Adipose tissue (tissue), 3 donors: ENCODE measurements around the gene C17orf50. TPM values are rescaled to one million over a fixed set of nuclear protein-coding genes. Genes with fewer than 3 reads are reported as not detected.
"Not testable (repeated sequence)": the region's sequence is repeated elsewhere in the genome, so short reads cannot be mapped to it uniquely, and the experiment has no call there.

Experiments
- H3K27ac ChIP-seq: one replicate; pipeline ENCODE4 v1.5.1; 2013; ENCODE audit warnings: low read depth, low read length
- WGBS, 3 donors: extraction: QIAGEN DNeasy Blood & Tissue Kit; methylation state at CpG; one replicate each; pipeline ENCODE4 v1.1.7; 2013; 5-methylcytosine and 5-hydroxymethylcytosine counted together
- polyA plus RNA-seq, 3 donors: library from polyadenylated mRNA; stranded (reverse); fragments of 200-250 nt; gene quantifications; one replicate each; pipeline ENCODE4 v1.2.3, GENCODE V29; 2013
- donor health status: healthy with polysubstance abuse.
- donor health status: Bipolar disorder and iron deficiency.
- donor health status: healthy.

C17orf50 gene
- polyA plus RNA-seq, 3 donors: 0.09 TPM; not detected in 2

DNA sequence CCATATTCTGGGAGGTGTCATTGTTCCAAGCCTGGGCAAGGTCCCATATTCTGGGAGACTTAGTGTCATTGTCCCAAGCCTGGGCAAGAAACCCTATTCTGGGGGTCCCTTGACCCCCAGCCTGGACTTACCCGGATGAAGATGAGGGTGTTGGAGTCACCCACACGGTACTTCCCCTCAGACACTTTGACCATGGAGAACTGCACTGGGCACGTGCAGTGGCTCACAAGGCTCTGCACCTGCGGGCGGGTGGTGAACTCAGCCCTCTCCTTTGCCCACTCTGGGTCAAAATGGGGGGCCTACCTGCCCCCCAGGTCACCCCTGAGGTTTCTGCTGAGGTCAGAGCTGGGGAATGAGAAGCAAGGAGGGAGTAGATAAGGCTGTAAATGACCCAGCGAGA lies 11.7 kb upstream of the C17orf50 start:
- no peak overlapping the region for H3K27ac ChIP-seq
- 72 to 82% (median 75%) methylated on average over 6 of the region's 6 CpGs for WGBS, 3 donors

DNA sequence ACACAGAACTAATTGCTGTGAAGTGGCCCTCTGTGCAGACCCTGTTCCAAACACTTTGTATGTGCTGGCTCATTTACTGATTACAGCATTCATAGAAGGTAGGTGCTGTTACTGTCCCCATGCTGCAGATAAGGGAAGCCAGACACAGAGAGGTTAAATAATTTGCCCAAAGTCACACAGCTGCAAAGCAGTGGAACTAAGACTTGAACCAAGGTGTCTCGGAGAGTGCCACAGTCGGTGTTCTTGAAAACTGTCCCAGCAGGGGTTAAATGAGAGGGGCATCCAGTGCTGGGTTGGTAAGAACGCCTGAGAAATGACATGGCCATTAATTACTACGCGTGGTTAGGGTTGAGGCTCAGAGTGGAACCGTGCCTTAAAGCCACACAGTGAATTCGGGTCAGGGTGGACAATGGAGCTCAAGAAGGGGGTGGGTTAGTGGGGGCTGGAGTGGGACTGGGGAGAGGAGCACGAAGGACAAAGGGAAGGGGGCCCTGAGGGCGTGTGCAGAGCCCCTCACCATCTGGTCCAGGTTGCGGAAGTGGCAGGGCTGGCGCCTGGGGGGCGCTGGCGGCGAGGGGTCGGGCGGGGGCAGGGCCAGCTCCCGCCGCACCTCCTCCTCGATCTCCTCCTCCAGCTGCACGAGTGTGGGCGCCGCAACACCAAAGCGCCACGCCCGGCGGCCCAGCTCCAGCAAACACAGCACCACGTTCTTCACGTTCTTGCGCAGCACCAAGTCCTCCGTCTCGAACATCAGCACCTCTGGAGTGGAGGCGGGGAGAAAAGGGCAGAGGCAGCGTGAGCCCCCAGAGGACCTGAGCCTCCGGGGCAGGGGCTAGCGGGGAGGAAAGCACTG lies 10.9 kb upstream of the C17orf50 start:
- no peak overlapping the region for H3K27ac ChIP-seq
- 6 to 9% (median 8%) methylated on average over 28 to 35 of the region's 35 CpGs for WGBS, 3 donors

DNA sequence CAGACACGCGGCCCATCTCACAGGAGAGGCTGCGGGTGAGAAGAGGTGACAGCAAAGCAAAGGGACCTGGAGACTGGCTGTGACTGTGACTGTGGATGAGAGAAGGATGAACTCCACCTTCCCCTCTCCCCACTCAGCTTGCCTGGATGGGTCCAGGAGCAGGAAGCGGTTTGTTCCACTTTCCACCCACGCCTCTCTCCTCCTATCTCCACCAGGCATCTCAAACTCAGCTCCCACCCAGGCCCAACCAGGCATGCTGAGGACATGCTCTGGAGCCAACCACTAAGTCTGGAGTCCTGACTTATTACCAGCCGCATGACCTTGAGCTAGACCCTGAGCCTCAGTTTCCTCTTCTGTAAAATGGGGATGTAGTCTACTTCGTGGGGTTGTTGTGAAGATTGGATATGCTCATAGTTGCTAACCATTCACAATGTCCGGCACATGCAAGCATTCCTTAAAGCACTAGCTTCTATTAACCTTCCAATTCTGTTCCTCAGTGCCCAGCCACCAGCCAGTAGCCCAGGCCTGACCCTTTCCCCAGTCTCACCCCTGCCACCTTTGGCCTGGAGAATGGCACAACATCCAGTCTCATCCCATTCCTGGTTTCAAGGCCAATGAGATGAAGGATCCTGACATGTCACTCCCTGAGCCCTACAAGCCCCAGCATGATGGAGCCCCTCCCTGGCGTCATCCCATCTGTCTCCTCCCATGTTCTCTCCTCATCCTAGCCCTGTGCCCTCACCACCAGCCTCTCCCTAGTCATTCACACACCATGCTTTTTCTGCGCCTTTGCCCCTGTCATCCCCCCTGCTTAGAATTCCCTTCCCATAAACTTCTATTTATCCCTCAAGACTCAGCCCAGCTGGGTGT lies 9.9 kb upstream of the C17orf50 start:
- WGBS, 3 donors: 80 to 87% (median 81%) methylated on average over 10 of the region's 10 CpGs
- no peak overlapping the region for H3K27ac ChIP-seq

DNA sequence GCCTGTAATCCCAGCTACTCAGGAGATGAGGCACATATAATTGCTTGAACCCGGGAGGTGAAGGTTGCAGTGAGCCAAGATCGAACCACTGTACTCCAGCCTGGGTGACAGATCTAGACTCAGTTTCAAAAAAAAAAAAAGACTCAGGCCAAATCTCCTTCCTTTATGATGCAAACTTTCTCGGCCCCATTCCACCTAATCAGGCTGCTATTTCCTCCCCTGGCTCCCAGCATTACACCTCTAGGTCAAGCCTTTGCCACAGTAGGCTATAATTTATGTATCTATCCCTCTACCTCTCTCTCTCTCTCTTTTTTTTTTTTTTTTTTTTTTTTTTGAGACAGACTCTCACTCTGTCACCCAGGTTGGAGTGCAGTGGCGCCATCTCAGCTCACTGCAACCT lies 9.1 kb upstream of the C17orf50 start:
- 64 to 87% (median 66%) methylated on average over 4 of the region's 4 CpGs for WGBS, 3 donors
- not testable (repeated sequence) for H3K27ac ChIP-seq

DNA sequence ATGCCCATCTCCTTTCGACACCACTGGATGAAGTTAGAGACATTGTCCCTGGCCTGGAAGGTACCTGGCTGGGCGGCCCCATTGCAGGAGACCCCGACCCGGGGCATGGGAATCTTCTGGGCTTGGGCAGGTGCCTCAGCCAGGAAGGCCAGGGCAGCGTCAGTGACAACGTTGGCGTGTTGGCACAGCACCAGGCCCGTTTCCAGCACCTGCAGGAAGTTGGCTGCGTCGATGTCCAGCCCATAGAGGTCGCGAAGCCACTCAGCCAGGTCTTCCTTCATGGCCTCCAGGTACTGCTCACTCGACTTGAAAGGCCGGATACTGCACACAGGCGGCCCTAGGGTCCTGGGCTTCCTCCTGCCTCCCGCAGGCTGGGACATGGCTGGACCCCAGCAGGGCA lies 8.2 kb upstream of the C17orf50 start:
- 35 to 42% (median 40%) methylated on average over 16 of the region's 16 CpGs for WGBS, 3 donors
- H3K27ac ChIP-seq: no peak overlapping the region

DNA sequence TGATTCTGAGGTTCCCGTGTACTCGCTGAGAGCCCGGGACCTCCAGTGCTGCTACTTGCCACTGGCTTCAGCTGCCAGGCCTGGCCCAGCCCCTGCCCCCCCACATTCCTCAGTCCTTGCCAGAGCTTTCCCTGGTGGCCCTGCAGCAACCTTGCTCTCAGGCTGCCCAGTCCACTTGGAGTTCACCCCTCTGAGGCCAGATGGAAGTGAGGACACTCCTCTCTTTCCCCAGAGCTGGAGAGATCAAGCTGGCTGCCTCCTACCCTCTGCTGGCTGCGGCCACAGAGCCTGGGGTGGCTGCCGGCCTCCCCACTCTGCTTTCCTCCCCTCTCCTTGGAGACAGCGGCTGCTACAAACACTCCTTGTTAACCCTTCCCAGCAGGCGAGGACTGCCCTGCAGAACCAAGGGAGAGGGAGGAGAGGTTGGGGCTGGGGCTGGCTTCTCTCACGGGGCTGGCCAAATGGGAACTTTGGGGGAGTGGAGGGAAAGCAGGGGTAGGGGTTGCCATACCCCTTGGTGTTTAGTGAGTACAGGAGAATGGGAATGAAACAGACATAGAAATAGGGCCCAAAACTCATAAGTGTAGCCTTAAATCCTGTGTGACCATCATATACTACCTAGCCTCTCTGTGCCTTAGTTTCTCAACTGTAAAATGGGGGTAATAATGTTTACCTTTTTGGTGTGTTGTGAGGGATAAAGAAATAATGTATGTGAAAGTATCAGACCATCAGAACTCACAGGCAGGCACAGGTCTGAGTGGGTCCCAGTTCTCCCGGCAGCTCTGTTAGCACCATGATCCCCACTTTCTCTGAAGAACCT lies 7.5 kb upstream of the C17orf50 start, which contains the start of gene GAS2L2:
Gene GAS2L2, minus strand, starts transcription at position 295 of the 820 bp plus-strand sequence. CDS start 389 bp downstream, outside the sequence.
- H3K27ac ChIP-seq: no peak within 1 kb of the TSS
- WGBS, 3 donors: 40 to 44% (median 43%) methylated on average over 9 of the region's 9 CpGs

DNA sequence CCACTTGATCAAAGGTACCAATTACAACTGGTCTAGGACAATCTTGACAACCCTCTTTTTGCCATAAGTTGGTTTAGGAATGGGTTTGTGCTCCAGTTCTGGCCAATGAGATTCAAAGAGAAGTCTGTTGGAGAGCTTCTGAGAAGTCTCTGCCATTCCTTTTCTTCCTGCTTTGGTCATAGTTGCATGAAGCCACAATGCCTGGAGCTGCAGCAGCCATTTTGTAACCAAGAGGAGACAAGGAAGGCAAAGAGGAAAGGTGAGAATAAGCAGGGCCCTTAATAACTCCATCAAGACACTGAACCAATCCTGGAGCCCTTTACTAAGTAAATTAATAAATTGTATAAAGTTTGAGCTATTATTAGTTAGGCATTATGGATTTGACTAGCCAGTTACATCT lies 3.4 kb upstream of the C17orf50 start:
- H3K27ac ChIP-seq: no peak overlapping the region

DNA sequence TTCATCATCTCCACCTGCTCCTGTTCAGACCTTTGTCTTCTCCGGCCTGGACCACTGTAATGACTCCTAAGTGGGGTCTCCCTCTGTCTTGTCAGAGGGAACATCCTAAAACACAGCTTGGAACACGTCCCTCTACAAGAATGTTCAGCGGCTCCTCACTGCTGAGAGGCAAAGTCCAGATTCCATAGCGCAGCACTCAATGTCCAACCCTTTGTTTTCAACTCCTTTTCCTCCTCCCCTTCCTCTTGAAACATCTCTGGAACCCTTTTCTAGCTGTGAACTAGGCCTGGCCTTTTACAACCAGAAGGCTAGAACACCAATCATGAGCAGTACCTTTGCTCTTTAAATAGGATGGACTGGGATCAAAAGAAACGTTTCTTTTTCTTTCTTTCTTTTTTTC lies 914 bp downstream of the C17orf50 start:
- WGBS, 3 donors: 80 to 85% (median 84%) methylated on average over 5 of the region's 5 CpGs
- H3K27ac ChIP-seq: no peak overlapping the region

DNA sequence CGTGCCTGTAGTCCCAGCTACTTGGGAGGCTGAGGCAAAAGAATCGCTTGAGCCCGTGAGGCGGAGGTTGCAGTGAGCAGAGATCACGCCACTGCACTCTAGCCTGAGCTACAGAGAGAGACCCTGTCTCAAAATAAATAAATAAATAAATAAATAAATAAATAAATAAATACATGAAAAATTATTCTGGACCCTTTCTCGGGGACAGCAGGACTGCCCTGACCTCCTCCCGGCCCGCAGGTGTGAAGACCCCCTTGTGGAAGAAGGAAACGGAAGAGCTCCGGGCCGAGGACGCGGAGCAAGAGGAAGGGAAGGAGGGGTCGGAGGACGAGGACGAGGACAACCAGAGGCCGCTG lies 3.1 kb downstream of the C17orf50 start:
- H3K27ac ChIP-seq: no peak overlapping the region
- 32 to 37% (median 33%) methylated on average over 15 to 17 of the region's 17 CpGs for WGBS, 3 donors

DNA sequence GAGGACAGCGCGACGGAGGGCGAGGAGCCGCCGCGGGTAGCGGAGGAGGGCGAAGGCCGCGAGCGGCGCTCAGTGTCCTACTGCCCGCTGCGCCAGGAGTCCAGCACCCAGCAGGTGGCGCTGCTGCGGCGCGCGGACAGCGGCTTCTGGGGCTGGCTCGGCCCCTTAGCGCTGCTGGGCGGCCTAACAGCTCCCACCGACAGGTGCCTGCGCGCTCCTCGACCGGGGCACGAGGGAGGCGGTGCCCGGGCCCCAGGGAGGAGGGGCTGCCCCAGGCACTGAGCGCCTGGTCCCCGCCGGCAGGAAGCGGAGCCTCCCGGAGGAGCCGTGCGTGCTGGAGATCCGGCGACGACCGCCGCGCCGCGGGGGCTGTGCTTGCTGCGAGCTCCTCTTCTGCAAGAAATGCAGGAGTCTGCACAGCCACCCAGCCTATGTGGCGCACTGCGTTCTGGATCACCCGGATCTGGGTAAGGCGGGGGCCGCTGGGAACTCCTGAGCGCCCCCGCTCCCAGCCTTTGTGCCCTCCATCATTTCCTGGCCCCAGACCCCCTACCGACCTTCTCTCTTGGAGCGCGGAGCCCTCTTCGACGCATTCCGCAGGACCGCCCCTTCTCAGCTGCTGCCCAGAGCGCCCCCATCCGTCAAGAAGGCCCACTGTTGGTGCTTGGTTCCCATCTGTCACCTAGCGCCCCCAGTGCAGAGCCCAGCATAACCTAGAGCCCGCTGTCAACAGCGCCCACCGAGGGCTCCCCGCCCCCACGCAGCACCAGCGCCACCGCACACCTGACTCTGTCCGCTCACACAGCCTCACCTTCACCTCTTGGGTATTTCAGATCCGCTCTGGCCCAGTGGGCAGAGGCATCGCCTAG lies 3.7 kb downstream of the C17orf50 start:
- 4 to 5% (median 4%) methylated on average over 56 to 75 of the region's 75 CpGs for WGBS, 3 donors
- H3K27ac ChIP-seq: no peak overlapping the region

DNA sequence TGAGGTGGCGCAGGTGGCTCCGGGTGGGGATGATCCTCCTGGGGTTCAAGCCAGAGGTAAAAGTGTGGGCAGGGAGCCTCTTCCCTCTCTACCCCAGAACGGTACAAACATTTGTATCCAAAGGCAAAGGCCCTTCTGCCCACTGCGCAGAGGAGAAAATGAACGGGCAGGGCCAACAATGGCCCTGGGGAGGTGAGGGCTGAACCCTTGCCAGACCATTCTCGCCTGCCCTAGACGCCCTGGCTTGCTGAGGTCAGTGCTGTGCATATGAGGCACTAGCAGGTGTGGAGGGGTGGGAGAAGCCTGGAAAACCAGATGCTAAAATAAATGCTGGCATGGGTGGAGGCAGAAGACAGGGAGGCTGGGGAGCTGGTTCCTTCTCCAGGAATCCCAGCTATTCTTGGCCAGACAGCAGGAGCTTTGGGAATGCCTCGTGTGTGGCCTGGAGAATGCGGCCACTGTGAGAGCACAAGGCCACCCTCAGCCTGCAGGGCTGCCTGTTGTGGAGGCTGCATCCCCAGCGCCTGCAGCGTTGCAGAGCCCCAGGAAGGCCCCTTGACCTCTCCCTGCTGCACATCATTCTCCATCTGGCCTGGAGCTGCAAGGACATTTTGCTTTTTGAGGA lies 4.5 kb downstream of the C17orf50 start:
- H3K27ac ChIP-seq: no peak overlapping the region
- WGBS, 3 donors: 65 to 81% (median 68%) methylated on average over 11 of the region's 11 CpGs

DNA sequence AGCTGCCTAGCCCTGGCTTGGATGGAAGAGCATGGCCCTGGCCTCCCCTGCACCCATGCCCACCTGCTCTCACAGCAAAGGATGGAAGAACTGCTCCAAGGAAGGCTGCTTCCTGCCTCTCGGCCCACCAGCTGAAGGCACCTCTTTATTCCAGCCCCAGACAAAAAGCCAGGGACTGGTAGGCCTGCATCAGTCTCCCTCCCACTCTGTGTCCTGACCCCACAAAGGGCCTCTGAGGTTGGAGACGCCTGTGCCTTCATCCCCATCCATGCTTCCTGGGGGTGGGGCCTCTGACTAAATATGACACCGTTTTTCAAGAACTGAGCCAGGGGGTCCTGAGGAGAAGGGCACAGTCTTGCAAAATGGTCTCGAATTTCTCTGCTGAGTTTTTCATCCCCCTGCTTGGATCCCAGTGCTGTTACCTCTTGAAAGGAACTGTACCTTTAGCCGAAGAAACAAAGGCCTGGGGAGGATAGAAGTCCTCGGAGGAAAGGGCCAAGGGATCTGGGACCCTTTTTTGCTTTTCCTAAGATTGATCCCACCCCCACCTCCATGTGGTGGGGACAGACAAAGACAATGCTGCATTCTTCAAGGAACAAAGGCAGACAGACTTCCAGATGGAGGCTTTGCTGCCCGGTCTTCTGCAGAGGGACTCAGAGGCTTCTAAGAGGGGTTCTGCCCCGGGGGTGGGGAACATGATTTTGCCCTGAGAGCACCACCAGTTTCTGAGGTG lies 5.2 kb downstream of the C17orf50 start:
- no peak overlapping the region for H3K27ac ChIP-seq
- WGBS, 3 donors: 80 to 85% (median 81%) methylated on average over 8 of the region's 8 CpGs

DNA sequence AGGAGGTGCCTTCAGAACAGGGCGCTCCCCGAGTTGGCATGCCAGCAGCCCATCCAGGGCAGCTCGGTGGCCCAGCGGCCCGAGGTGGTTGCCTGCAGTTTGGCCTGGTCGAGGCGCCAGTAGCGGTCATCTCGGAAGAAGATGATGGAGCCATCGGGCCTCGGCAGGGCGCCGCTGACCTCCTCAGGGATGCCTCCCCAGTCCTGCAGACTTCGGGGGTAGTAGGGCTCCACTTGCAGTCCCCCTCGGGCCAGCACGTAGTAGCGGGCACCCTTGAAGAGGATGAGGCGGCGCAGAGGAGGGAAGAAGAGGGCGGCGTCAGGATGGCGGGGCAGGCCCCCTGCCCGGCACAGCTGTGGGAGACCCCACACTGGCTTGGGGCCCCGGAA lies 5.8 kb downstream of the C17orf50 start:
- H3K27ac ChIP-seq: no peak overlapping the region
- 86 to 93% (median 93%) methylated on average over 24 of the region's 24 CpGs for WGBS, 3 donors

DNA sequence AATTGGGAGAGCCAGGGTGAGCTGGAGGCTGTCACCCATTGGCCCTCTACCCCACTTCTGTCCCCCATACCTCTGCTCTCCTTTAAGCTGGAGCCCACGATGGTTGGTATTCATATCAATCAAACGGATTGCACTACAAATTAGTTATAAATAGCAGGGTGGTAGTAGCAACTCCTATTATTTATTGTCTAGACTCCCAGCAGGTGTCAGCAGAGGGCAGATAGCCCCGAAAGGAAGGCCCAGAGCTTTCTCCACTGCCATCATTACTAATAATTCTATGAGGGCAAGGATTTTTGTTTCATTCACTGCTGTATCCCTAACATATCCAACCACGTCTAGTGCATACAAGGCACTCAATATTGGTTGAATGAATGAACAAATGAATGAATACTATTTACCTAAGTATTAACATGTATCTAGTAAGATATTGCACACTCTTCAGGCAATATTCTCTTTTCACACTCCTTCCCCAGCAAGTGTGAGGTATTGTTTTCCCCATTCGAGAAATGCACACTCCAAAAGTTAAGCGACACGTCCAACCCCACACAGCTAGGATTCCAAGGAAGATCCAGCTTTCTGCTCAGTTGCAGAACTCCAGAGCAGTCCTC lies 6.3 kb downstream of the C17orf50 start:
- H3K27ac ChIP-seq: no peak overlapping the region
- 40 to 47% (median 40%) methylated on average over 7 of the region's 7 CpGs for WGBS, 3 donors

DNA sequence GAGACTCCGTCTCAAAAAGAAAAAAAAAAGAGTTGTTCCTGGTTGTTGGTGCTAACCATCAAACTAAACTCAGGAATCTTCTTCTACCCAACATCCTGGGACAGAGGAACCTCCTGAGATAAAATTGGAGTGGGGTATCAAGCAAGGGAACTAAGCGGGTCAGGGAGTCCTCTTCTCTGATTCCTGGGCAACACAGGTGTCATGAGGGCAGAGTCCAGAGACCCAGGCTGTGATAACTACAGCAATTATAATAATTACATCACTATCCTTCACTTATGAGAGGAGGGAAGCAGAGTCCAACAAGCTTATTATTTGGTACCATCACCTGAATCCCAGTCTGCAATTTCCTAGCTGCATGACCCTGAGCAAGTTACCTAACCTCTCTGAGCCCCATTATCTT lies 8.1 kb downstream of the C17orf50 start:
- 82 to 94% (median 90%) methylated on average over 2 of the region's 2 CpGs for WGBS, 3 donors
- H3K27ac ChIP-seq: no peak overlapping the region

DNA sequence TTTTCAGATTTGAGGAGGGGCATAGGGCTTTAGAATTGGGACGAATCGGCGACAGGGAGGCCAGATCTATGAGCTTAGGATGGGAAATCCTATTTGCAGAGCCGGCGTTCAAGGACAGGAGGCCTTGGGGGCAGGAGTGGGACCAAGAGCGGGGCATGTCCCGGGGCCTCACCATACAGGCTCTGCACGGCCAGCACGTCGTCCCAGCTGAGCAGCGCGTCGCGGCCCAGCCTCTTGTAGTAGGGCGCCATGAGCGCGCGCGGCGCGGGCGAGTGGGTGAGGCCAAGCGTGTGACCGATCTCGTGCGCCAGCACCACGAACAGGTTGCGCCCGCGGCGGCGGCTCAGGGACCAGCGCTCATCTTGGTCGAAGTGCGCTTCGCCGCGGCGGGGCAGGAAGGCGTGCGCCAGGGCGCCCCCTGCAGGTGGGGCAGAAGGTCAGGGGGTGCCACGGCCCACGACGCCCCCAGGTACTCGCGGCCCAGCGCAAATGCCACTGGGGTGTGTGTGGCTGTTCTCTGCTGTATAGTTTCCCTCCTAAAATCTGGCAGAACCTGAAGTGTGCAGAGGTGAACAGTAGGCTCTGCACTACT lies 9.3 kb downstream of the C17orf50 start:
- WGBS, 3 donors: 90 to 96% (median 95%) methylated on average over 48 of the region's 48 CpGs
- H3K27ac ChIP-seq: no peak overlapping the region
